Measurements from ENCODE around the gene TTLL7.

The TTLL7 gene

DNA sequence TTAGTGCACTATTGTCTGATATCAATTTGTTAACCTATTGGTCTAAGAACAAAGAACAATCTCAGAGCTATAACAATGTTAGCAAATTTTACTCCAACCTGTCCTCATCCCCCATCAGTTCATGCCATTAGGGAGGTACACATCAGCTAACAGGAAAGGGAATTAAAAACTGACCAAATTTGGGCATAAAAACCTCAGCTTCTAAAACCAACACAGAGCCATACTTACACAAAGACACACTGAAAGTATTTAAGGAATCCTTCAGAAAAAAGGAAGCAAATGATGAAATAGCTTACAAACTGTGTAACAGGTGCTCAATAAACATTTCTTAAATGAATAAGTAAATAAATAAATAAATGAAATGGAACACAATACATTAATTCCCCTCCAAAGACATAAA lies 89.2 kb downstream of the TTLL7 start:
- Histone ChIP-seq H3K4me1 (ENCODE audit: insufficient read depth, low read length) (no peaks in the 10 kb centered on the region), H3K9me3 (ENCODE audit: low read length) (no peaks in the 10 kb centered on the region), H3K4me3 (ENCODE audit: low read depth in 1 of 2, low read length in 2 of 2) (no peak overlapping the region), H3K27me3 (ENCODE audit: control insufficient read depth in 1 of 2, insufficient read depth in 2 of 2, low read length in 2 of 2) (no peaks in the 10 kb centered on the region), H3K36me3 (ENCODE audit: insufficient read depth, low read length) (no peaks in the 10 kb centered on the region), H3K27ac (ENCODE audit: low read depth, low read length) (no peak overlapping the region), H3K9ac (ENCODE audit: low read length) (no peak overlapping the region)

DNA sequence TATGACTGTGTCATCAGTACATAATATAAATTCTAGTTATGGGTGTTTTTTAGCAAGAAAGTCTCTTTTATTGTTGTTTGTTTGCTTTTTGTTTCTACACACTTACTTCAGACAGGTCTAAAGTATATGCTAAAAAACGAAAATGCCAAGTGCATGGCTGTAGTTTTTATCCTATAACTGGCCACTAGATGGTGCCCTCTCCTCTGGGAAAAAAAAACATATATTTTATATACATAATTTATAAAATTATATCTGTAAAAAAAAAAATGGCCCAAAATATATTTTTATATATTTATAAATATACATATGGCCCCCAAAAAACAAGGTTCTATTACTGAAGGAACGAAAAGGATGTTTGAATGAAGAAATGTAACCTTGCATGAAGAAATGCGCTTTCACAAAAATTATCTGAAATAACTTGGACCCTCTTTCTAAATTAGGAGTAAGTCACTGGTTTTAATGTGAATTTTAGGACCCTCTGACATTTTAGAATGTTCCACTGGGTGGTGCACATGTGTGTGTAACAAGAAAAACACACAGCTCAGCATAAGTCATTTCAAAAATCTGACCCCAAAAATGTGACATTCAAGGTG lies 93.5 kb downstream of the TTLL7 start:
- no peaks in the 10 kb centered on the region for H3K4me1 ChIP-seq (ENCODE audit: insufficient read depth, low read length)

DNA sequence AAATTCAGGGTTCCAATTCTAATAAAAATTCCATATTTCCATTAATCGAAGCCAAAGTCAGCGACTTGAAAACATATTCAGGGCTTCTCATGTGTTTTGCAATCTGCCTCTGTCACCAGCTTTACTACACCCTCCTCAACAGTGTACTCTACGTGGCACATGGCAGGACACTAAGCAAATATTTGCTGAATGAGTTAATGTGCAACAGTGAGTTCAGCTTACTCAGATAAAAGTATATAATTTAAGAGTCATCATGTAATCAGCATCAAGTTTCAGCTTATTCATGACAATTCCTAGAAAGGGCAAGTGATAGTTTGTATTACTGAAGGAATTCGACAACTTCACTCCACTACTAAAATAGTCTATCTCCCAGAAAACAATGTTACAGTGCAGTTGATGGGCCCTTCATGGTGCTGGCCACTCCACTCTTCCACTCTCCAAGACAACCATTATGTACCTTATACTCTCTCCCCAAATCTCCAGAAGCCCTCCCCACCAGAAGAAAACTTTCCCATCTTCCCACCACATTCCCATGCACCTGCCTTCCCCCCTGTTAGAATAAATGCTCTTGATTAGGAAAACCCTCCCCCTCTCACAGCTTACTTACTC lies 97.3 kb downstream of the TTLL7 start:
- Histone ChIP-seq H3K36me3 (ENCODE audit: insufficient read depth, low read length) (no peaks in the 10 kb centered on the region), H3K27me3 (ENCODE audit: control insufficient read depth in 1 of 2, insufficient read depth in 2 of 2, low read length in 2 of 2) (no peaks in the 10 kb centered on the region), H3K4me3 (ENCODE audit: low read depth in 1 of 2, low read length in 2 of 2) (no peak overlapping the region), H3K4me1 (ENCODE audit: insufficient read depth, low read length) (no peaks in the 10 kb centered on the region), H3K9ac (ENCODE audit: low read length) (no peak overlapping the region), H3K9me3 (ENCODE audit: low read length) (no peaks in the 10 kb centered on the region), H3K27ac (ENCODE audit: low read depth, low read length) (no peak overlapping the region)

More for the DNA sequence above, 93.5 kb downstream of the TTLL7 start:
- Histone ChIP-seq H3K9me3 (ENCODE audit: low read length) (no peaks in the 10 kb centered on the region), H3K4me3 (ENCODE audit: low read depth in 1 of 2, low read length in 2 of 2) (no peak overlapping the region), H3K27me3 (ENCODE audit: control insufficient read depth in 1 of 2, insufficient read depth in 2 of 2, low read length in 2 of 2) (no peaks in the 10 kb centered on the region), H3K9ac (ENCODE audit: low read length) (no peak overlapping the region), H3K27ac (ENCODE audit: low read depth, low read length) (no peak overlapping the region), H3K36me3 (ENCODE audit: insufficient read depth, low read length) (no peaks in the 10 kb centered on the region)

DNA sequence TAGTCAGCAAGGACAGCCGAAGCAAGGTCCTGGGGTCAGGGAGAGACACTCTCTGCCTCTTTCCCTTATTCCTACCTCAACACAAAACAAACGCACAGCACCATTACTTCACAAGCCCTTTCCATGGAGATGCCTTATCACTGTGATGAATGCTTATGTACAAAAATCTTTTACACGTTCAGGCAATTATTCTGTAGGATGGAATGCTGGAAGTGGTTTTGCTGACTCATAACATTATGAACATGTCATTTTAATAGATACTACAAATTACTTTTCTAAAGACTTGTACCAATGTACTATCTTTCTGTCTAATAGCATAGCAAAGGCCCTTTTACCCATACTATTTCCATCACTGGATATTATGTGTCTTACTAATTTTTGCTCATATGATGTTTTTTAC lies 98.4 kb downstream of the TTLL7 start:
- no peaks in the 10 kb centered on the region for H3K27me3 ChIP-seq (ENCODE audit: control insufficient read depth in 1 of 2, insufficient read depth in 2 of 2, low read length in 2 of 2)
- H3K27ac ChIP-seq (ENCODE audit: low read depth, low read length) = no peak overlapping the region
- no peaks in the 10 kb centered on the region for H3K9me3 ChIP-seq (ENCODE audit: low read length)
- no peak overlapping the region for H3K9ac ChIP-seq (ENCODE audit: low read length)
- H3K4me3 ChIP-seq (ENCODE audit: low read depth in 1 of 2, low read length in 2 of 2) = no peak overlapping the region
- H3K36me3 ChIP-seq (ENCODE audit: insufficient read depth, low read length) = no peaks in the 10 kb centered on the region
- H3K4me1 ChIP-seq (ENCODE audit: insufficient read depth, low read length) = no peaks in the 10 kb centered on the region

DNA sequence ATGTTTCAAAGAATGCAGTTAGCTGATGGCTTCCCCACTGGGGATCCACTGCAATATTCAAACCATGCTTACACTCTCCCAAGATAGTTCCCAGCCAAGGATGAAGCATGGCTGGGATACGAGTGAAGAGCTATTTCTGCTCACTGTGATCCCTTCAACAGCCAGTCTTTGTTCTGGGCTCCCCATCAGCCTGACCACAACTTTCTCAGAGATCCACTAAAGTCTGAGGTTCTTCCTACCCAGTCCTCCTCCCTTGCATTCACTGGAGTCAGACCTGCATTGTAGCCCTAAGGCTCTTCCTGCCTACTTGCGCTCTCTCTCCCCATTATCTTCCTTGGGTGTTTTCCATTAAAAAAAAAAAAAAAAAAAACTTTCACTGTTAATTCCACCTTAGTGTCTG lies 101.4 kb downstream of the TTLL7 start:
- Histone ChIP-seq H3K4me3 (ENCODE audit: low read depth in 1 of 2, low read length in 2 of 2) (no peak overlapping the region), H3K27ac (ENCODE audit: low read depth, low read length) (no peak overlapping the region), H3K9ac (ENCODE audit: low read length) (no peak overlapping the region), H3K27me3 (ENCODE audit: control insufficient read depth in 1 of 2, insufficient read depth in 2 of 2, low read length in 2 of 2) (no peaks in the 10 kb centered on the region), H3K36me3 (ENCODE audit: insufficient read depth, low read length) (no peaks in the 10 kb centered on the region), H3K9me3 (ENCODE audit: low read length) (no peaks in the 10 kb centered on the region), H3K4me1 (ENCODE audit: insufficient read depth, low read length) (no peaks in the 10 kb centered on the region)

DNA sequence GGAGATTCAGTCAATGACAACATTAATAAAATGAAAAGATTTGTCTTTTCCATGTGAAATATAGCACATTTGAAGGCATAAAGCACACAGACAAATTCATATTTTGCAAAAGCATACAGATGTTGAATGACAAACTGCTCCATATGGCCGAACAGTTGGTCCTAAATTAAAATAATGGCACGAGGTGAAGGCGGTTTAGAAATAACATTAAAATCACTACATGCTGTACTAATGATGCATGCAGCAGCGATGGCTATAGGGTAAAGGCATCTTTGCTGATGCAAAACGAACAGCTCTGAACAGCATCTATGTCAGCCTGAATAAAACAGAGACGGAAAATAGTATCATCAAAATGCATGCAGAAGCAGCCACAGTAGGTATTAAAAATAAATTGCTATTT lies 102.6 kb downstream of the TTLL7 start:
- Histone ChIP-seq H3K27me3 (ENCODE audit: control insufficient read depth in 1 of 2, insufficient read depth in 2 of 2, low read length in 2 of 2) (no peaks in the 10 kb centered on the region), H3K9ac (ENCODE audit: low read length) (no peak overlapping the region), H3K27ac (ENCODE audit: low read depth, low read length) (no peak overlapping the region), H3K36me3 (ENCODE audit: insufficient read depth, low read length) (no peaks in the 10 kb centered on the region), H3K4me1 (ENCODE audit: insufficient read depth, low read length) (no peaks in the 10 kb centered on the region), H3K9me3 (ENCODE audit: low read length) (no peaks in the 10 kb centered on the region), H3K4me3 (ENCODE audit: low read depth in 1 of 2, low read length in 2 of 2) (no peak overlapping the region)

DNA sequence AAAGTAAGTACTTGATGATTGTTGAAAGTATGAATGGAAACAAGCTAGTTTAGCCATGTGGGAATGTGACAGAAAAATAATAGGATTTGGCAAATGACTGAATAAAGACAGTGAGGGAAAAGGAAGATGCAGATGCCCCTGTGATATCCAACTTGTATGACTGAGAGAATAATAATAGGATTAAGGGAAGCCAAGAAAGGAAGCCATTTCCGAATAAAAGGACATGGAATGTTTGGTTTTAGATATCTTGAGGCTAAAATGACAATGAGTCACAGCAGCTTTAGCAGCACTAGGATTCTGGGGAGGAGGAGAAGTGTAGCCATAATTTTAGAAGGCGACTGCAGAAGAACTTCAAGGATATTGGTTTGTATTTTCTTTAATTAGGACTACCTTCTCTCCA lies 109.2 kb downstream of the TTLL7 start:
- peaks cover 6% of the 10 kb centered on the region for H3K4me1 ChIP-seq (ENCODE audit: insufficient read depth, low read length)
- no peak overlapping the region for H3K4me3 ChIP-seq (ENCODE audit: low read depth in 1 of 2, low read length in 2 of 2)
- no peak overlapping the region for H3K27ac ChIP-seq (ENCODE audit: low read depth, low read length)
- H3K9ac ChIP-seq (ENCODE audit: low read length) = no peak overlapping the region
- no peaks in the 10 kb centered on the region for H3K9me3 ChIP-seq (ENCODE audit: low read length)
- H3K36me3 ChIP-seq (ENCODE audit: insufficient read depth, low read length) = no peaks in the 10 kb centered on the region
- H3K27me3 ChIP-seq (ENCODE audit: control insufficient read depth in 1 of 2, insufficient read depth in 2 of 2, low read length in 2 of 2) = no peaks in the 10 kb centered on the region

DNA sequence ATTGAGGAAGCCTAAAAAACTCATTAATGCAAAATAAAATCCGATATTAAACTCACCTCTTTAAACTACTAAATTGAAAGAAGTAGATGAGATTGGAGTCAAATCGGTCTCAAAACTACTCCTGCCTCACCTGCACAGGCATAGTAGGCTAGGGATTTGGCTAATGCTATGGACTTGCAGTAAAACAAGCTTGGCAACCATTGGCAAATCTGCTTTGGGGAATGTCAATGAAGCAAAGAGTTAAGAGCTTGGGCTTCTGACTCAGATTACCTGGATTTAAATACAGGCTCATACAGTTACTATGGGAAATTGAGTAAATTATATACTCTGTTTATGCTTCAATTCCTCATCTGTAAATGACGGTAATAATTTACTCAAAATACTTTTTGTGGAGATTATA lies 111.4 kb downstream of the TTLL7 start:
- peaks cover 6% of the 10 kb centered on the region for H3K4me1 ChIP-seq (ENCODE audit: insufficient read depth, low read length)
- H3K9ac ChIP-seq (ENCODE audit: low read length) = no peak overlapping the region
- no peaks in the 10 kb centered on the region for H3K36me3 ChIP-seq (ENCODE audit: insufficient read depth, low read length)
- no peak overlapping the region for H3K27ac ChIP-seq (ENCODE audit: low read depth, low read length)
- no peak overlapping the region for H3K4me3 ChIP-seq (ENCODE audit: low read depth in 1 of 2, low read length in 2 of 2)
- H3K27me3 ChIP-seq (ENCODE audit: control insufficient read depth in 1 of 2, insufficient read depth in 2 of 2, low read length in 2 of 2) = no peaks in the 10 kb centered on the region
- no peaks in the 10 kb centered on the region for H3K9me3 ChIP-seq (ENCODE audit: low read length)

DNA sequence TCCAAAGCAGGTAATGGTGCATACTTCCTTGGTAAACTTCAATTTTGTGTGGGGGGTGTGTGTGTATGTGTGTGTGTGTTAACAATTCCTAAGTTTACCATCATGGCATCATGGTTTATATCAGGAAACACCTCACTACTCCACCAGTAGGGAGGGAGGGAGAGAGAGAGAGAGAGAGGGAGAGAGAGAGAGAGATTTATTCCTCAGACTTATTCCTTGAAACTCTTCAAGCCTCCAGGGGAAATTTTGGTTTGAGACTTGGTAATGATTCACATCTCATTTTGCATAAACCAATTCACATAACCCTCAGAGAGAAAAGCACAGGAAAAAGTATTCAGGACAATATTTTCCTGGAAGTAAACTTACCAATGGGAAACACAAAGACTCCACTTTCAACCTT lies 115.0 kb downstream of the TTLL7 start:
- H3K4me1 ChIP-seq (ENCODE audit: insufficient read depth, low read length) = peaks cover 6% of the 10 kb centered on the region
- H3K4me3 ChIP-seq (ENCODE audit: low read depth in 1 of 2, low read length in 2 of 2) = no peak overlapping the region
- no peak overlapping the region for H3K27ac ChIP-seq (ENCODE audit: low read depth, low read length)
- H3K27me3 ChIP-seq (ENCODE audit: control insufficient read depth in 1 of 2, insufficient read depth in 2 of 2, low read length in 2 of 2) = no peaks in the 10 kb centered on the region
- H3K9ac ChIP-seq (ENCODE audit: low read length) = no peak overlapping the region
- no peaks in the 10 kb centered on the region for H3K9me3 ChIP-seq (ENCODE audit: low read length)
- H3K36me3 ChIP-seq (ENCODE audit: insufficient read depth, low read length) = no peaks in the 10 kb centered on the region

DNA sequence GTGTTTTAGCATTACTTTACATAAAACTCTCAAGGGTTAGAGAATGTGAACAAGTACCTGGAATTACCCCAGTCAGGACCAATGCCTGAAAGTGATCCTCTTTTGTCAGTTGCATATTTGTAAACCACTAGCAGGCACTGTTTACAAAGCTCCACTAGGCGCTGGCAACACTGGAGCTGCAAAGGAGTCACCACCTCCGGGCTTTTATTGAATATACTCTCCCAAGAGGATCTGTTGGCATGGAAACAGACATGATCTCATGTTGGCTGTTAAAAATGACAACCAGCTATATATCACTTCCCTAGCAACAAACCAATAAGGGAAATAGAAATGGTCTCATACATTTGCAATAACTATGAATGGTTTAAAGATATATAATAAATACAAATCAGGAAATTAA lies 116.0 kb downstream of the TTLL7 start:
- Histone ChIP-seq H3K9ac (ENCODE audit: low read length) (no peak overlapping the region), H3K27me3 (ENCODE audit: control insufficient read depth in 1 of 2, insufficient read depth in 2 of 2, low read length in 2 of 2) (no peaks in the 10 kb centered on the region), H3K27ac (ENCODE audit: low read depth, low read length) (no peak overlapping the region), H3K36me3 (ENCODE audit: insufficient read depth, low read length) (no peaks in the 10 kb centered on the region), H3K4me1 (ENCODE audit: insufficient read depth, low read length) (peaks cover 6% of the 10 kb centered on the region), H3K9me3 (ENCODE audit: low read length) (no peaks in the 10 kb centered on the region), H3K4me3 (ENCODE audit: low read depth in 1 of 2, low read length in 2 of 2) (no peak overlapping the region)

DNA sequence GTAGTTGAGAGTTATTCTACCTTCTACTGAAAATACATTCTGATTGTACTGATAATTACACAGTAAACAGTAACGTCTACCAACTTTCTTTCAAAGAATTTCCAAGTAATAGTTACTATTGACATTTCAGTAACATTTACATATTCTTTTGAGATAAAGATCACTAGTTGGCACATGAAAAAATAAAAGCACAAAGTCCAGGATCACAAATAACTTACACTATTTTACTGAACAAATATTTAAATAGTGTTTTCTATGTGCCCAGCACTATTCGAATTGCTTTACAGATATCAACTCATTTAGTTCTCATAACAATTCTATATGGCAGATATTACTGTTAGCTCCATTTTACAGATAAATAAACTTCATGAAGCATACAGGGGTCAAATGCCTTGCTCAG lies 126.4 kb downstream of the TTLL7 start:
- Histone ChIP-seq H3K4me1 (ENCODE audit: insufficient read depth, low read length) (no peaks in the 10 kb centered on the region), H3K27ac (ENCODE audit: low read depth, low read length) (no peak overlapping the region), H3K9me3 (ENCODE audit: low read length) (no peaks in the 10 kb centered on the region), H3K4me3 (ENCODE audit: low read depth in 1 of 2, low read length in 2 of 2) (no peak overlapping the region), H3K9ac (ENCODE audit: low read length) (no peak overlapping the region), H3K36me3 (ENCODE audit: insufficient read depth, low read length) (no peaks in the 10 kb centered on the region), H3K27me3 (ENCODE audit: control insufficient read depth in 1 of 2, insufficient read depth in 2 of 2, low read length in 2 of 2) (no peaks in the 10 kb centered on the region)

DNA sequence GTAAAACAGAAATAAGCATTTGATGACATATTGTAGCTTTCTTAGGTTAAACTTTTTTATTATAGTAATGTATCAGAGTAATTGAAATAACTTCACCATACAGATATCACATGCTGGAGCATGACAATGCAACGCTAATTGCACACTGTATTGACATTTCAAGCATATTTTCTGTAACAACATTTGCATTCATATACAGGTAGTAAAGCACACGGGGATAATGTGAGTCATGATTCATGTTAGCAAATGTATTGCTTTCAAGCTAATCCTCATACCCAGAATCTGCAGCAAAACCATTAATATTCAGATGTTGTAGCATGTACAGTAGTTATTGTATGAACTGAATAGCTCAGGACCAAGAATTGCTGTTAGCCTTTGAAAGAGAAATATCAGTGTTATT lies 133.9 kb downstream of the TTLL7 start:
- Histone ChIP-seq H3K27me3 (ENCODE audit: control insufficient read depth in 1 of 2, insufficient read depth in 2 of 2, low read length in 2 of 2) (peaks cover 0 to 5% of the 10 kb centered on the region in 2 donors), H3K4me3 (ENCODE audit: low read depth in 1 of 2, low read length in 2 of 2) (no peak overlapping the region), H3K36me3 (ENCODE audit: insufficient read depth, low read length) (no peaks in the 10 kb centered on the region), H3K27ac (ENCODE audit: low read depth, low read length) (no peak overlapping the region), H3K9me3 (ENCODE audit: low read length) (no peaks in the 10 kb centered on the region), H3K4me1 (ENCODE audit: insufficient read depth, low read length) (peaks cover 4% of the 10 kb centered on the region), H3K9ac (ENCODE audit: low read length) (no peak overlapping the region)
